Esophagus squamous epithelium (tissue), 4 donors: Measurements from ENCODE around the gene WWOX.
"Not testable (repeated sequence)": the region's sequence is repeated elsewhere in the genome, so short reads cannot be mapped to it uniquely, and the experiment has no call there.

Experiments used
- POLR2A ChIP-seq, 4 donors: fragments of 450-650 bp; IDR thresholded peaks; one replicate each; pipeline ENCODE4 v1.6.1; 2017; ENCODE audit warnings: antibody characterized with exemption in 4 of 4, mild to moderate bottlenecking in 4 of 4, moderate library complexity in 3 of 4
- TF ChIP-seq, protein P1 (sequence below), 6 experiments: fragments of 450-650 bp in 4 of 6; fragments of 200-600 bp in 2 of 6; sonication (generic) in 2 of 6; IDR thresholded peaks; one replicate each; pipeline ENCODE4 v1.5.1; 2016 to 2019; ENCODE audit warnings: antibody characterized with exemption in 6 of 6, mild to moderate bottlenecking in 4 of 6, moderate library complexity in 4 of 6

DNA sequence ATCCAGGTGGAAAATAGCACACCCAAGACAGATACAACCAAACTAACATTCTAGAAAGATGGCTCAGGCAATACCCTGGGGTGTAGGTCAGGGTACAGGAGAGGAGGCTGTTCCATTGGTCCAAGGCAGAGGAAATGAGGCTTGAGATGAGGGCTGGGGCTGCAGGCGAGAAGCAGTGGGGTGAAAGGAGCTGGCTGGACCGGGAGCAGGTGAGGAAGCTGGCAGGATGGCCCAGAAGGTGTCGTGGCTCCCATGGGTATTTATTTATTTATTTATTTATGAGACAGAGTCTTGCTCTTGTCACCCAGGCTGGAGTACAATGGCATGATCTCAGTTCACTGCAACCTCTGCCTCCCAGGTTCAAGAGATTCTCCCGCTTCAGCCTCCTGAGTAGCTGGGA, 1161.4 kb downstream of the WWOX start:
- TF ChIP-seq, protein P1, sequence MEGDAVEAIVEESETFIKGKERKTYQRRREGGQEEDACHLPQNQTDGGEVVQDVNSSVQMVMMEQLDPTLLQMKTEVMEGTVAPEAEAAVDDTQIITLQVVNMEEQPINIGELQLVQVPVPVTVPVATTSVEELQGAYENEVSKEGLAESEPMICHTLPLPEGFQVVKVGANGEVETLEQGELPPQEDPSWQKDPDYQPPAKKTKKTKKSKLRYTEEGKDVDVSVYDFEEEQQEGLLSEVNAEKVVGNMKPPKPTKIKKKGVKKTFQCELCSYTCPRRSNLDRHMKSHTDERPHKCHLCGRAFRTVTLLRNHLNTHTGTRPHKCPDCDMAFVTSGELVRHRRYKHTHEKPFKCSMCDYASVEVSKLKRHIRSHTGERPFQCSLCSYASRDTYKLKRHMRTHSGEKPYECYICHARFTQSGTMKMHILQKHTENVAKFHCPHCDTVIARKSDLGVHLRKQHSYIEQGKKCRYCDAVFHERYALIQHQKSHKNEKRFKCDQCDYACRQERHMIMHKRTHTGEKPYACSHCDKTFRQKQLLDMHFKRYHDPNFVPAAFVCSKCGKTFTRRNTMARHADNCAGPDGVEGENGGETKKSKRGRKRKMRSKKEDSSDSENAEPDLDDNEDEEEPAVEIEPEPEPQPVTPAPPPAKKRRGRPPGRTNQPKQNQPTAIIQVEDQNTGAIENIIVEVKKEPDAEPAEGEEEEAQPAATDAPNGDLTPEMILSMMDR (IDR thresholded peaks at IDR 0.05): not testable (repeated sequence)
- TF ChIP-seq POLR2A (IDR thresholded peaks at IDR 0.05): not testable (repeated sequence)
